ENCODE data around the gene RCOR3. TPM values are rescaled to one million over a fixed set of nuclear protein-coding genes. Genes with fewer than 3 reads are reported as not detected.

Gene RCOR3
- total RNA-seq, 1 donor from 2014 or later: 44.8 TPM

DNA sequence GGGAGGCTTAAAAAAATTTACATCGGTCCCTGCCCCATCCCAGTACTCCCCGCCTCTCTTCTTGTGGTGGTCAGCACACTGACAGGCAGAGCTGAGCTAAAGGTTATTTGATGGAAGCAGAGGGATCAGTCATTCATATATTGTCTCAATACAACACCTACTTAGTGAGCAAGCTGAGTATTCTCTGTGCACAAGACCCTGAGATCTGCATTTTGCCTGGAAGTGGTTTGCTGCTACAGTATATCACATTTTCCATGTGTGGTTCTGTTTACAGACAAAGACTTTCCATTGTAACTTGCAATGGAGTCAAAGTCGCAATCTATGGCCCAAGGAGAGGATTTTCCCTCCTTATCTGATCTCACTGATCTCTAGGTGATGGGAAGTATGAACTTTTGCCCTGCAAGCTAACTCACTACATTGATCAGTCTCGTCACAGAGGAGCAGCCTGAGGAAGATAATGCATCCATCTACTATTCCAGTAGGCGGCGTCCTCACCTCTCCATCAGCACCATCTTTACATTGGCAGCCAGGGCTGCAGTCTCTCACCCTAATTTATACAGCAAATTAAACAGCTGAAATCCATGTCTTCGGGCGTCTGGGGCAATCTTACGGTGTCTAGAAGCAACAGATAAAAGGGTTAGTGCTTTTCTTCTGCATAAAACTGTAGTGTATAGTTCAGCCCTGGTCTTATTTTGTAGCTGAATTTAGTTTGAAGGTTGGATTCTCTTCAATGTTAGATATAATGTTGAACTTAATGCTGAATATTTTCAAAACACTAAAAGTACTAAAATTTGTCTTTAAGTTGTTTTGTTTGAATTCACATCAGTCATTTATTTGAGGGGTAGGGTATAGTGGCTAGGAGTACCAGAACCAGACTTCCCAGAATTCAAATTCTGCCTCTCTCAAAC is 64.2 kb downstream of the RCOR3 start:
- Mint-ChIP-seq H3K9me3 (no peaks in the 10 kb centered on the region), H3K27ac (no peak overlapping the region), H3K4me1 (peaks cover 20% of the 10 kb centered on the region), H3K4me3 (no peak overlapping the region), H3K27me3 (ENCODE audit: insufficient read depth, low read depth) (peaks cover 7% of the 10 kb centered on the region), H3K36me3 (no peaks in the 10 kb centered on the region)
- peak overlapping the region; percentile 76 for H2AFZ ChIP-seq (replicated peaks)
- H3F3A ChIP-seq (ENCODE audit: low read depth): peaks cover 9% of the 10 kb centered on the region
- peaks cover 15% of the 10 kb centered on the region for H3K4me1 ChIP-seq
- DNase-seq (ENCODE audit: low spot score): peak; percentile 77
- H4K20me1 ChIP-seq (ENCODE audit: low read depth): no peaks in the 10 kb centered on the region
- H3K36me3 ChIP-seq: no peaks in the 10 kb centered on the region
- H3K79me2 ChIP-seq (ENCODE audit: low read depth): peaks cover 9% of the 10 kb centered on the region
- no peak overlapping the region for H3K27ac ChIP-seq
- H3K9ac ChIP-seq: no peak overlapping the region
- no peak overlapping the region for H3K4me3 ChIP-seq
- H3K4me2 ChIP-seq: no peak overlapping the region
- H3K27me3 ChIP-seq: peaks cover 25% of the 10 kb centered on the region
- H3K9me3 ChIP-seq (ENCODE audit: low read depth): no peaks in the 10 kb centered on the region
- no peak for TF ChIP-seq EZH2phosphoT487 (IDR thresholded peaks at IDR 0.05)
- TF ChIP-seq, protein P1, sequence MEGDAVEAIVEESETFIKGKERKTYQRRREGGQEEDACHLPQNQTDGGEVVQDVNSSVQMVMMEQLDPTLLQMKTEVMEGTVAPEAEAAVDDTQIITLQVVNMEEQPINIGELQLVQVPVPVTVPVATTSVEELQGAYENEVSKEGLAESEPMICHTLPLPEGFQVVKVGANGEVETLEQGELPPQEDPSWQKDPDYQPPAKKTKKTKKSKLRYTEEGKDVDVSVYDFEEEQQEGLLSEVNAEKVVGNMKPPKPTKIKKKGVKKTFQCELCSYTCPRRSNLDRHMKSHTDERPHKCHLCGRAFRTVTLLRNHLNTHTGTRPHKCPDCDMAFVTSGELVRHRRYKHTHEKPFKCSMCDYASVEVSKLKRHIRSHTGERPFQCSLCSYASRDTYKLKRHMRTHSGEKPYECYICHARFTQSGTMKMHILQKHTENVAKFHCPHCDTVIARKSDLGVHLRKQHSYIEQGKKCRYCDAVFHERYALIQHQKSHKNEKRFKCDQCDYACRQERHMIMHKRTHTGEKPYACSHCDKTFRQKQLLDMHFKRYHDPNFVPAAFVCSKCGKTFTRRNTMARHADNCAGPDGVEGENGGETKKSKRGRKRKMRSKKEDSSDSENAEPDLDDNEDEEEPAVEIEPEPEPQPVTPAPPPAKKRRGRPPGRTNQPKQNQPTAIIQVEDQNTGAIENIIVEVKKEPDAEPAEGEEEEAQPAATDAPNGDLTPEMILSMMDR (IDR thresholded peaks at IDR 0.05): peak; percentile 87

DNA sequence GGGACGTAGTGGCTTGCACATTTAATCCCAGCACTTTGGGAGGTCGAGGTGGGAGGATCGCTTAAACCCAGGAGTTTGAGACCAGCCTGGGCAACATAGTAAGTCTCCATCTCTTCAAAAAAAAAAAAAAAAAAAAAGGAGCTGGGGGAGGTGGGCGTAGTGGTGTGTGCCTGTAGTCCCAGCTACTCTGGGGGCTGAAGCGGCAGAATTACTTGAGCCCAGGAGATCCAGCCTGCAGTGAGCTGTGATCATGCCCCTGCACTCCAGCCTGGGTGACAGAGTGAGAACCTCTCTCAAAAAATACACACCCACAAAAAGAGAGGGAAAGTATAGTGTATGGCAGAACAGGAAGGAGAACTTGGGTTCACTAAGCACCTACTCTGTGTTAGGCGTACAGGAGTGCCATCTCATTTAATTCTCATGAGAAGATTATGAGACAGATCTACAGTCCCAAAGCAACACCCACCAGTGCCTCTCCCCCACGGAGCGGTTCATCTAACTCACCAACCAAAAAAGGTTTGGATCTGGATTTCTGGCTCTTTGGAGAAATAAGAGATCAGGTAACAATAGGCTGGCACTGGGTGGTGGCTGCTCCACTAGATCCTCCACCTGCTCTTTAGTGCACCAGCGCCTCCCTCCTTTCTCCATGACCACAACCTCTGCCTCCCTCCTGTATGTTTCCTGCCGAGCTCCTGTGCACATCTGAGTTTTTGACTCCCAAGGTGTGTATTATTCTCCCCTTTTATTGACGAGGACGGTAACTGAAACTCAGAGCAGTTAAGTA is 66.0 kb downstream of the RCOR3 start:
- Histone ChIP-seq H2AFZ (replicated peaks) (no peak overlapping the region), H3K36me3 (no peaks in the 10 kb centered on the region), H3F3A (ENCODE audit: low read depth) (peaks cover 21% of the 10 kb centered on the region), H3K27ac (no peak overlapping the region), H3K4me2 (no peak overlapping the region), H3K9ac (no peak overlapping the region), H3K4me3 (no peak overlapping the region), H3K9me3 (ENCODE audit: low read depth) (no peaks in the 10 kb centered on the region), H4K20me1 (ENCODE audit: low read depth) (peaks cover 12% of the 10 kb centered on the region), H3K27me3 (peaks cover 25% of the 10 kb centered on the region), H3K4me1 (peaks cover 30% of the 10 kb centered on the region), H3K79me2 (ENCODE audit: low read depth) (peaks cover 24% of the 10 kb centered on the region)
- DNase-seq (ENCODE audit: low spot score): no peak
- H3K9me3 Mint-ChIP-seq: no peaks in the 10 kb centered on the region
- TF ChIP-seq EZH2phosphoT487 (IDR thresholded peaks at IDR 0.05): no peak
- no peak for TF ChIP-seq EZH2 (IDR thresholded peaks at IDR 0.05)
- TF ChIP-seq, protein P1 (IDR thresholded peaks at IDR 0.05): no peak
- H3K27me3 Mint-ChIP-seq (ENCODE audit: insufficient read depth, low read depth): peaks cover 12% of the 10 kb centered on the region
- peak overlapping the region; percentile 68 for H3K4me3 Mint-ChIP-seq
- no peak overlapping the region for H3K27ac Mint-ChIP-seq
- H3K36me3 Mint-ChIP-seq: no peaks in the 10 kb centered on the region
- H3K4me1 Mint-ChIP-seq: peaks cover 34% of the 10 kb centered on the region

DNA sequence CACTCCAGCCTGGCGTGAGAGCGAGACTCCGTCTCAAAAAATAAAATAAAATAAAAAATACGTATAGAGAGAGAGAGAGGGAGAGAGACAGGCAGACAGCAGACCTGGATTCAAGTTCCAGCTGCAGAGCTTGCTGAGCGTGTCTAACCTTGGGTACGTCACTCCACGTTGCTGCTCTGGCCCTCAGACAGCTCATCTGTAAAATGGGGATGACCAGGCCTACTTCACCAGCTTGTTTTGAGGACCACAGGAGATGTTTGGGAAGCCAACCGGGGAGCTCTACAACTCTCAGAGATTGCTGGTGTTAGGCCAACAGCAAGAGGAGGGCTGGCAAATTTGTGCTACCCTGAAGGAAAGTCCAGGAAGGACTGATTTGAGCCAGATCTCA is 67.0 kb downstream of the RCOR3 start:
- peak overlapping the region; percentile 88 for H3K4me3 Mint-ChIP-seq
- peaks cover 34% of the 10 kb centered on the region for H3K79me2 ChIP-seq (ENCODE audit: low read depth)
- peak overlapping the region; percentile 72 for H3K4me2 ChIP-seq
- H3K9me3 Mint-ChIP-seq: no peaks in the 10 kb centered on the region
- no peaks in the 10 kb centered on the region for H3K36me3 Mint-ChIP-seq
- H3K27ac ChIP-seq: no peak overlapping the region
- peaks cover 12% of the 10 kb centered on the region for H3K27me3 Mint-ChIP-seq (ENCODE audit: insufficient read depth, low read depth)
- H3K4me1 Mint-ChIP-seq: peaks cover 41% of the 10 kb centered on the region
- peaks cover 30% of the 10 kb centered on the region for H3K4me1 ChIP-seq
- H4K20me1 ChIP-seq (ENCODE audit: low read depth): peaks cover 12% of the 10 kb centered on the region
- no peak for TF ChIP-seq EZH2phosphoT487 (IDR thresholded peaks at IDR 0.05)
- no peak for TF ChIP-seq EZH2 (IDR thresholded peaks at IDR 0.05)
- TF ChIP-seq, protein P1 (IDR thresholded peaks at IDR 0.05): no peak
- H3F3A ChIP-seq (ENCODE audit: low read depth): peaks cover 21% of the 10 kb centered on the region
- H3K4me3 ChIP-seq: peak overlapping the region; percentile 80
- H3K9ac ChIP-seq: no peak overlapping the region
- H3K27me3 ChIP-seq: peaks cover 25% of the 10 kb centered on the region
- H3K9me3 ChIP-seq (ENCODE audit: low read depth): no peaks in the 10 kb centered on the region
- DNase-seq (ENCODE audit: low spot score): no peak
- H3K36me3 ChIP-seq: no peaks in the 10 kb centered on the region
- peak overlapping the region; percentile 84 for H3K27ac Mint-ChIP-seq
- peak overlapping the region; percentile 98 for H2AFZ ChIP-seq (replicated peaks)
